ENCODE data around the gene CHD3. TPM values are rescaled to one million over a fixed set of nuclear protein-coding genes. Genes with fewer than 3 reads are reported as not detected.
"Not testable (repeated sequence)": the region's sequence is repeated elsewhere in the genome, so short reads cannot be mapped to it uniquely, and the experiment has no call there.

Gene CHD3
- total RNA-seq, 1 donor from 2014 or later, result 129 TPM

DNA sequence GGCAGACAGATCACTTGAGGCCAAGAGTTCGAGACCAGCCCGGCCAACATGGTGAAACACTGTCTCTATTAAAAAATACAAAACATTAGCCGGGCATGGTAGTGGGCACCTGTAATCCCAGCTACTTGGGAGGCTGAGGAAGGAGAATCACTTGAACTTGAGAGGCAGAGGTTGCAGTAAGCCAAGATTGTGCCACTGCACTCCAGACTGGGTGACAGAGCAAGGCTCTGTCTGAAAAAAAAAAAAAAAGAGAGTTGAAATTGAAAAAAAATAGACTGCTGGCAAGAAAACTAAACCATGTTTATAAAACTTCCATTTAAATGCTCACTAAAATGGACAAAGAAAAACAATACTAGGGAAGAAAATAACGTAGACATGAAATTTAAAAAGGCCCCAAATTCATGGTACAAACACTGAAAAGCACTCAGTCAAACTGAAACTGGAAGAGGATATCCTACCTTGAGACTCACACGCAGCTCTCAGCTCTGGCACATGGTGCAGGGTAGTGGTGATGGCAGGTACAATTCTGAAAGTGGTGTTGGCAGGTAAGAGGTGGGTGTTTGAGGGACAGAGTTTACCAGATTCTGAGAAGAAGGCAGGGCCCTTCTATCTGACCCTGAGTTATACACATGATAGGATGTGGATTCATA, 62.7 kb downstream of the CHD3 start:
- Mint-ChIP-seq H3K27me3 (ENCODE audit: low read depth) (no peaks in the 10 kb centered on the region), H3K9me3 (ENCODE audit: low read depth) (no peaks in the 10 kb centered on the region), H3K4me1 (ENCODE audit: low read depth) (peaks cover 5% of the 10 kb centered on the region), H3K36me3 (ENCODE audit: low read depth) (peaks cover 38% of the 10 kb centered on the region), H3K27ac (ENCODE audit: unreplicated experiment) (no peak overlapping the region), H3K4me3 (ENCODE audit: unreplicated experiment) (no peak overlapping the region)
- TF ChIP-seq, protein P1, sequence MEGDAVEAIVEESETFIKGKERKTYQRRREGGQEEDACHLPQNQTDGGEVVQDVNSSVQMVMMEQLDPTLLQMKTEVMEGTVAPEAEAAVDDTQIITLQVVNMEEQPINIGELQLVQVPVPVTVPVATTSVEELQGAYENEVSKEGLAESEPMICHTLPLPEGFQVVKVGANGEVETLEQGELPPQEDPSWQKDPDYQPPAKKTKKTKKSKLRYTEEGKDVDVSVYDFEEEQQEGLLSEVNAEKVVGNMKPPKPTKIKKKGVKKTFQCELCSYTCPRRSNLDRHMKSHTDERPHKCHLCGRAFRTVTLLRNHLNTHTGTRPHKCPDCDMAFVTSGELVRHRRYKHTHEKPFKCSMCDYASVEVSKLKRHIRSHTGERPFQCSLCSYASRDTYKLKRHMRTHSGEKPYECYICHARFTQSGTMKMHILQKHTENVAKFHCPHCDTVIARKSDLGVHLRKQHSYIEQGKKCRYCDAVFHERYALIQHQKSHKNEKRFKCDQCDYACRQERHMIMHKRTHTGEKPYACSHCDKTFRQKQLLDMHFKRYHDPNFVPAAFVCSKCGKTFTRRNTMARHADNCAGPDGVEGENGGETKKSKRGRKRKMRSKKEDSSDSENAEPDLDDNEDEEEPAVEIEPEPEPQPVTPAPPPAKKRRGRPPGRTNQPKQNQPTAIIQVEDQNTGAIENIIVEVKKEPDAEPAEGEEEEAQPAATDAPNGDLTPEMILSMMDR (IDR thresholded peaks at IDR 0.05), result no peak
- DNase-seq (ENCODE audit: low spot score), result no peak

GRCh38 chr17:7953266-7953665, 64.7 kb downstream of the CHD3 start:
- not testable (repeated sequence) for H3K27me3 Mint-ChIP-seq (ENCODE audit: low read depth); H3K4me3 Mint-ChIP-seq (ENCODE audit: unreplicated experiment); H3K4me1 Mint-ChIP-seq (ENCODE audit: low read depth); H3K27ac Mint-ChIP-seq (ENCODE audit: unreplicated experiment); H3K9me3 Mint-ChIP-seq (ENCODE audit: low read depth); DNase-seq (ENCODE audit: low spot score)
- peaks cover 24% of the 10 kb centered on the region for H3K36me3 Mint-ChIP-seq (ENCODE audit: low read depth)

DNA sequence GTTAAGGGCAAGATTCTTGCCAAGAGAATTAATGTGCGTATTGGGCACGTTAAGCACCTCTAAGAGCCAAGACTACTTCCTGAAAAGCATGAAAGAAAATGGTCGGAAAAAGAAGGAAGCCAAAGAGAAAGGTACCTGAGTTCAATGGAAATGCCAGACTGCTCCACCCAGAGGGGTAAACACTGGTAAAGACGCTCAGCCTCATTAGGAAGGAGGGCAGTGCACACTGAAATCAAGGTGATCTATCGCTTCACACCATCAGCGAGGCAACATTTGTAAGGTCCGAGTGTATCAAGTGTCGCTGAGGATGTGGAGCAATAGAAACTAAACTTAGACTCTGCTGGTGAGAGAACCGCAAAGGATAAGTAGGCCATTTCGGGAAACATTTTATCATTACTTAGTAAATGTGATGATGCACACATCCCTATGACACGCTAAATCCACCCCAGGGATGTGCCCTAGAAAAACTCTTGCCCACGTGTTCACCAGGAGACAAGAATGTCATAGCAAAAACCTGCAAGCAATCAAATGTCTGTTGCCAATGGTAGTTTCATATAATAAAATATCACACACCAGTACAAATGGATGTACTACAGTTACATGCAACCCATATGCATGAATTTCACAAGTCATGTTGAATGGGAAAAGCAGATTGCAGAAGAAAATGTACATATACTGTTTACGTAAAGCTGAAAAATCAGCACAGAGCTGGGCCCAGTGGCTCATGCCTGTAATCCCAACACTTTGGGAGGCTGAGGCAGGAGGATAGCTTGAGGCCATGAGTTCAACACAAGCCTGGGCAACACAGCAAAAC, 67.0 kb downstream of the CHD3 start:
- Mint-ChIP-seq H3K36me3 (ENCODE audit: low read depth) (peaks cover 4% of the 10 kb centered on the region), H3K4me3 (ENCODE audit: unreplicated experiment) (no peak overlapping the region), H3K27me3 (ENCODE audit: low read depth) (peaks cover 3% of the 10 kb centered on the region), H3K27ac (ENCODE audit: unreplicated experiment) (no peak overlapping the region), H3K4me1 (ENCODE audit: low read depth) (peaks cover 7% of the 10 kb centered on the region), H3K9me3 (ENCODE audit: low read depth) (no peaks in the 10 kb centered on the region)
- no peak for DNase-seq (ENCODE audit: low spot score)
- TF ChIP-seq, protein P1 (IDR thresholded peaks at IDR 0.05), result no peak

GRCh38 chr17:7956228-7956965, 67.8 kb downstream of the CHD3 start:
- Mint-ChIP-seq H3K4me3 (ENCODE audit: unreplicated experiment) (no peak overlapping the region), H3K27ac (ENCODE audit: unreplicated experiment) (peak overlapping the region; percentile 79), H3K27me3 (ENCODE audit: low read depth) (peaks cover 7% of the 10 kb centered on the region), H3K9me3 (ENCODE audit: low read depth) (no peaks in the 10 kb centered on the region), H3K4me1 (ENCODE audit: low read depth) (peaks cover 7% of the 10 kb centered on the region), H3K36me3 (ENCODE audit: low read depth) (peaks cover 2% of the 10 kb centered on the region)
- no peak for DNase-seq (ENCODE audit: low spot score)
- TF ChIP-seq, protein P1 (IDR thresholded peaks at IDR 0.05), result no peak

DNA sequence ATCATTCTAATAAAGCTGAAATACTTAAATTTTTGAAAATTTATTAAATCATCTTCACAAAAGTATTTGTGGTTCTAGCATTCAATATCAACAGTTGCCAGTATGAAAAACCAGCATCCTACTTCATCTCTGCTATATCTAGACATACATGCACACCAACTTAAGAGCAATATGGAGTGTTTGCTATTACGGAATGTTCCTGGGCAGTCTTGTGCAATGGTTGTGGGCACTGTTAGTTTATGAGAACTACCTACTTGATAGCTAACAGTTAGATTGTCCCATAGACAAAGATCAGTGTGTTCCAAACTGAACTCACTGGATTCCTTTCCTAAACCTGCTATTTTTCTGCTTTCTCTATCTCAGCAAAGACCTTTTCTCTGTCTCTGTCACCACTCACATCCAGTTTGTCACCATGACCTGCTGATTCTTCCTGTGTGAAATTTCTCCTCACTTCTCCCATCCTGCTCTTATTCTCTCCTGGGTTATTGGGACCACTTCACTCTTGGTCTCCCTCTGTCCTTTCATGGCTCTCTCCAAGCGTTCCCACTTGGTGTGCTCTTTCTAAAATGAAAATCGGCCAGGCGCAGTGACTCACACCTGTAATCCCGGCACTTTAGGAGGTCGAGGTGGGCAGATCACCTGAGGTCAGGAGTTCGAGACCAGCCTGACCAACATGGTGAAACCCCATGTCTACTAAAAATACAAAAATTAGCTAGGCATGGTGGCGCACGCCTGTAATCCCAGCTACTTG, 71.1 kb downstream of the CHD3 start:
- DNase-seq (ENCODE audit: low spot score), result no peak
- H3K9me3 Mint-ChIP-seq (ENCODE audit: low read depth), result no peaks in the 10 kb centered on the region
- H3K36me3 Mint-ChIP-seq (ENCODE audit: low read depth), result no peaks in the 10 kb centered on the region
- H3K27ac Mint-ChIP-seq (ENCODE audit: unreplicated experiment), result no peak overlapping the region
- peaks cover 11% of the 10 kb centered on the region for H3K27me3 Mint-ChIP-seq (ENCODE audit: low read depth)
- no peak overlapping the region for H3K4me3 Mint-ChIP-seq (ENCODE audit: unreplicated experiment)
- peaks cover 7% of the 10 kb centered on the region for H3K4me1 Mint-ChIP-seq (ENCODE audit: low read depth)
- TF ChIP-seq, protein P1 (IDR thresholded peaks at IDR 0.05), result no peak
